Natural killer cell (primary cell): ENCODE results near the gene KIZ. TPM values are rescaled to one million over a fixed set of nuclear protein-coding genes. Genes with fewer than 3 reads are reported as not detected.

ENCODE experiments used
- ATAC-seq, 3 donors: fragments of 150-1000 bp in 2 of 3; fragments of 200-7000 bp in 1 of 3; cut with Tn5 transposase; 1 replicate in 1 of 3; 2 replicates in 2 of 3; pipeline ENCODE4 v1.10.0; 2021; ENCODE audit warnings: mild to moderate bottlenecking in 2 of 3, moderate library complexity in 2 of 3
- DNase-seq, 2 donors: peaks; one replicate each; pipeline versions ENCODE4 v3.0.0 to v3.0.0-alpha.2; 2013 to 2021; ENCODE audit warnings: mixed read lengths in 1 of 2
- H3K27ac ChIP-seq: one replicate; pipeline ENCODE4 v1.5.1; 2013; ENCODE audit warnings: mild to moderate bottlenecking, low read length
- H3K27me3 ChIP-seq: one replicate; pipeline ENCODE4 v1.6.1; 2013; ENCODE audit warnings: low read length; ENCODE audit not compliant: control insufficient read depth, insufficient read depth
- H3K36me3 ChIP-seq: one replicate; pipeline ENCODE4 v1.6.1; 2013; ENCODE audit warnings: low read length; ENCODE audit not compliant: control insufficient read depth, insufficient read depth
- H3K4me1 ChIP-seq: one replicate; pipeline ENCODE4 v1.6.1; 2013; ENCODE audit warnings: low read length; ENCODE audit not compliant: control insufficient read depth, insufficient read depth
- H3K4me3 ChIP-seq: one replicate; pipeline ENCODE4 v1.5.1; 2013; ENCODE audit warnings: low read length
- H3K9me3 ChIP-seq: one replicate; pipeline ENCODE4 v1.6.1; 2013; ENCODE audit warnings: low read length; ENCODE audit not compliant: control insufficient read depth, insufficient read depth
- H3K27ac Mint-ChIP-seq, 2 donors: one replicate each; pipeline ENCODE4 v1.8.0; 2022; ENCODE audit warnings: mild to moderate bottlenecking in 2 of 2, mixed read lengths in 2 of 2, moderate library complexity in 1 of 2
- H3K27me3 Mint-ChIP-seq, 2 donors: one replicate each; pipeline ENCODE4 v1.8.0; 2022; ENCODE audit warnings: low read depth in 2 of 2, mixed read lengths in 2 of 2
- H3K36me3 Mint-ChIP-seq: one replicate; pipeline ENCODE4 v1.8.0; 2022; ENCODE audit warnings: mixed read lengths
- H3K4me1 Mint-ChIP-seq, 2 donors: one replicate each; pipeline ENCODE4 v1.8.0; 2022; ENCODE audit warnings: mixed read lengths in 2 of 2
- H3K4me3 Mint-ChIP-seq: one replicate; pipeline ENCODE4 v1.8.0; 2022; ENCODE audit warnings: mild to moderate bottlenecking, moderate library complexity, mixed read lengths
- H3K9me3 Mint-ChIP-seq, 2 donors: one replicate each; pipeline ENCODE4 v1.8.0; 2022; ENCODE audit warnings: mixed read lengths in 2 of 2
- WGBS: methylation state at CpG from one replicate; pipeline ENCODE4 v1.1.7; 2013; ENCODE audit warnings: missing lambda C conversion rate; ENCODE audit not compliant: insufficient coverage; 5-methylcytosine and 5-hydroxymethylcytosine counted together
- intact Hi-C: fragments of 100-400 bp; cut with micrococcal nuclease; formaldehyde crosslinking; loops from one replicate; pipeline ENCODE4 v1.14.2; 2022
- total RNA-seq, 4 donors: library from RNA; stranded (reverse); fragments of 120-200 nt in 1 of 4; gene quantifications; one replicate each; pipeline versions ENCODE4 v1.2.3 to v1.2.4, GENCODE V29; 2013 to 2022
- TF ChIP-seq, protein P1 (sequence below): fragments of 200-600 bp; IDR thresholded peaks from one replicate; pipeline ENCODE4 v1.8.0; 2022; ENCODE audit warnings: antibody characterized with exemption

Gene KIZ
- total RNA-seq, 3 donors from 2014 or later (not counting 1 experiment from before 2014, with no cell fraction given): 32.9 to 38.2 (median 35.3) TPM

DNA sequence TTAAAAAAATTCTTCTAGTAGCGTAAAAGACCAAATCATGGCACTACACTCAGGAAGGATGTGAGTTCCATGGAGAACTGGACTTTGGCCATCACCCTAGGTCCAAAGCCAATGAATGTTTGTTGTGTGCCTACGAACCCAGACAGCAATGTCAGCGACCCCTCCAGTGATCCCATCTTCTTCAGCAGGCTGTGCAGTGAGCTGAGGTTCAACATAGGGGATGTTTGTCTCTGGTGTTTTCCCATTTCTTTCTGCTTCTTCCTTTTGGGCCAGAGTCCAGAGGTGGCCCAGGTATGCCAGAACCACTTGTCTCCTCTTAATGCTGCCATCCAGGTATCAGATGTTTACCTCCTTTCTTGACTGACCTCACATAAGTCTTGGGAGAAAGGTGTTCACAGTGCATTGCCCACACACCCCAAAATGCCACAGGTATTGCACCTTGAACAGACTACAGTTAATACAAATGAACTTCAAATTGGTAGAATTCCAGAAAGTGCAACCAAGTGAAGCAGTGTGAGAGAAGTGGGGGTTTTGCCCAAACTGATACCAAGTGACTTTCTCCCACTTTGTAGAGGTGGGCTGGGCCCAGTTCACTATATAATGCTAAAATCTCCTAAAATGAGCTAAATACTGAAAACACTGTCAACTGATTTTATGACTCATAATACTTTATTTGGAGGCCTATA lies 14.1 kb downstream of the KIZ start:
- Histone ChIP-seq H3K27me3 (no peaks in the 10 kb centered on the region), H3K9me3 (no peaks in the 10 kb centered on the region), H3K36me3 (peaks cover 11% of the 10 kb centered on the region), H3K27ac (no peak overlapping the region), H3K4me1 (no peaks in the 10 kb centered on the region), H3K4me3 (no peak overlapping the region)
- peaks cover 13% of the 10 kb centered on the region for H3K36me3 Mint-ChIP-seq
- TF ChIP-seq, protein P1, sequence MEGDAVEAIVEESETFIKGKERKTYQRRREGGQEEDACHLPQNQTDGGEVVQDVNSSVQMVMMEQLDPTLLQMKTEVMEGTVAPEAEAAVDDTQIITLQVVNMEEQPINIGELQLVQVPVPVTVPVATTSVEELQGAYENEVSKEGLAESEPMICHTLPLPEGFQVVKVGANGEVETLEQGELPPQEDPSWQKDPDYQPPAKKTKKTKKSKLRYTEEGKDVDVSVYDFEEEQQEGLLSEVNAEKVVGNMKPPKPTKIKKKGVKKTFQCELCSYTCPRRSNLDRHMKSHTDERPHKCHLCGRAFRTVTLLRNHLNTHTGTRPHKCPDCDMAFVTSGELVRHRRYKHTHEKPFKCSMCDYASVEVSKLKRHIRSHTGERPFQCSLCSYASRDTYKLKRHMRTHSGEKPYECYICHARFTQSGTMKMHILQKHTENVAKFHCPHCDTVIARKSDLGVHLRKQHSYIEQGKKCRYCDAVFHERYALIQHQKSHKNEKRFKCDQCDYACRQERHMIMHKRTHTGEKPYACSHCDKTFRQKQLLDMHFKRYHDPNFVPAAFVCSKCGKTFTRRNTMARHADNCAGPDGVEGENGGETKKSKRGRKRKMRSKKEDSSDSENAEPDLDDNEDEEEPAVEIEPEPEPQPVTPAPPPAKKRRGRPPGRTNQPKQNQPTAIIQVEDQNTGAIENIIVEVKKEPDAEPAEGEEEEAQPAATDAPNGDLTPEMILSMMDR: no peak
- no peak overlapping the region for H3K27ac Mint-ChIP-seq
- WGBS: 86% methylated on average over 3 of the region's 3 CpGs
- ATAC-seq (no peak), DNase-seq (no peak)
- intact Hi-C loops: no loop called here
- H3K9me3 Mint-ChIP-seq: no peaks in the 10 kb centered on the region
- H3K4me1 Mint-ChIP-seq: no peaks in the 10 kb centered on the region
- H3K4me3 Mint-ChIP-seq: no peak overlapping the region
- no peaks in the 10 kb centered on the region for H3K27me3 Mint-ChIP-seq

DNA sequence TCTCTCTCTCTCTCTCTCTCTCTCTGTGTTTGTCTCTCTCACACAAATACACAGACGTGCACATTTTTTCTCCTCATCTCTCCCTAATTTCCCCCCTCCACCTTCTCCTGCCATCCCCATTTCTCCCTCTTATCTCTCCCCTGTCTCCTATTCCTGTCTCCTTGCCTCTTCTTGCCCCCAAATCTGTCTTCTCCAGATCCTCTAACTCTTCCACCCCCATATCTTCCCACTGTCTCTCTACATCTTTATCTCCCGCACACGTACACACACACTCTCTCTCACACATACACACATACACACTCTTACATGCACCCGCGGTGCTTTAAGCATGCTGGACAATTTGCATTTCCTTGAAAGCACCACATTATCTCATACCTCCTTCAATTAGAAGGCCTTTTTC lies 15.9 kb downstream of the KIZ start:
- Histone ChIP-seq H3K4me1 (no peaks in the 10 kb centered on the region), H3K36me3 (peaks cover 11% of the 10 kb centered on the region), H3K27me3 (no peaks in the 10 kb centered on the region), H3K27ac (no peak overlapping the region), H3K4me3 (no peak overlapping the region), H3K9me3 (no peaks in the 10 kb centered on the region)
- Mint-ChIP-seq H3K4me3 (no peak overlapping the region), H3K4me1 (no peaks in the 10 kb centered on the region), H3K36me3 (peaks cover 13% of the 10 kb centered on the region), H3K27ac (no peak overlapping the region), H3K9me3 (no peaks in the 10 kb centered on the region), H3K27me3 (no peaks in the 10 kb centered on the region)
- no peak for ATAC-seq
- TF ChIP-seq, protein P1: no peak
- no peak for DNase-seq
- 95% methylated on average over 5 of the region's 5 CpGs for WGBS
- intact Hi-C loops: no loop called here

DNA sequence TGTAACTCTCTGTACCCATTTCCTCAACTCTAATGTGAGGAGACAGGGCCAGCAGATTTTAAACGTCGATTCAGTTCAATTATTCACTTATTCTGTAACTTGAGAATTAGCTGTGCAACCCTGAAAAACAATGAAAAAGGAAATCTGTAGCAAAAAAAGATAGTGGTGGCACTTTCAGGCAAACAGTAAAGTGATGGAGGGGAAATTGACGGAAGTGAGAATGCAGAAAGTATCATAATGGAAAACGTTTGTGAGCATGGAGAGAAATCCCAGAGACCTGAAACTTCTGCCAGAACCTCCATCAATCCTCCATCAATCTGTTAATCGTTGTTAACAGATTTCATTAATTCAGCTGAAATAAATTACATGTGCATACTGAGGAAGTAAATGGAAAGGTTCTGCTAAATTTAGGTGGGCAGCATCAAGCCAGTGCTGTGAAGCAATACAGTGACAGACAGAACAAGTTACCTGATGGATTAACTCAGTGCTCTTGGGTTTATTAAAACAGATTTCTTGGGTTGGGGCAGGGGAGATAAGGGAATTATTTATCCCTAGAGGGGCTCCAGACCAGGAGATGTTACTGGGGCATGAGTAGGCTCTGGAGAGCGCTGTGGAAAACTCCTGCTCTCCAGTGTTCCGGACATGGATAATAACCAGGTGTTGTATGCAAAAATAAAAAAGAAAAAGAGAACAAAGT lies 17.5 kb downstream of the KIZ start:
- intact Hi-C loops: no loop called here
- Mint-ChIP-seq H3K9me3 (no peaks in the 10 kb centered on the region), H3K4me1 (no peaks in the 10 kb centered on the region), H3K27me3 (no peaks in the 10 kb centered on the region), H3K36me3 (peaks cover 1% of the 10 kb centered on the region), H3K4me3 (no peak overlapping the region), H3K27ac (no peak overlapping the region)
- DNase-seq (no peak), ATAC-seq (no peak)
- Histone ChIP-seq H3K36me3 (peaks cover 5% of the 10 kb centered on the region), H3K9me3 (no peaks in the 10 kb centered on the region), H3K4me1 (no peaks in the 10 kb centered on the region), H3K4me3 (no peak overlapping the region), H3K27ac (no peak overlapping the region), H3K27me3 (no peaks in the 10 kb centered on the region)
- WGBS: 98% methylated on average over 5 of the region's 7 CpGs
- TF ChIP-seq, protein P1: no peak
